Measurements from ENCODE around the gene BMERB1. TPM values are rescaled to one million over a fixed set of nuclear protein-coding genes. Genes with fewer than 3 reads are reported as not detected.

Gene BMERB1
- total and polyA plus RNA-seq, 9 of the 15 experiments (the other 6 are each of a cell fraction or from before 2014, with no cell fraction given): 0.29 to 2.9 (median 0.94) TPM

GRCh38 chr16:15602285-15603044 lies 168.1 kb downstream of the BMERB1 start:
- Histone ChIP-seq H3K4me3 (no peak overlapping the region), H3K4me1 (replicated peaks in 1 of 2; ENCODE audit: control insufficient read depth in 2 of 2, insufficient read depth in 2 of 2, low read length in 2 of 2) (peaks cover 0 to 4% of the 10 kb centered on the region in 2 experiments; a peak in 4 of 5 replicates), H3K27ac (ENCODE audit: extremely low read depth, low read depth, low read length) (no peak overlapping the region), H3K36me3 (ENCODE audit: control insufficient read depth, insufficient read depth, low read length) (peaks cover 67% of the 10 kb centered on the region), H4K20me1 (replicated peaks; ENCODE audit: control insufficient read depth, insufficient read depth, low read length) (no peaks in the 10 kb centered on the region), H3K27me3 (ENCODE audit: control insufficient read depth in 2 of 2, insufficient read depth in 2 of 2, low read length in 2 of 2) (no peaks in the 10 kb centered on the region), H3K9me3 (replicated peaks; ENCODE audit: control insufficient read depth, insufficient read depth, low read depth, low read length) (no peaks in the 10 kb centered on the region), H2AFZ (ENCODE audit: low read depth, low read length) (no peak overlapping the region), H3K9me1 (ENCODE audit: control insufficient read depth, insufficient read depth, low read length) (peaks cover under 1% of the 10 kb centered on the region), H3K4me2 (ENCODE audit: insufficient read depth, low read length) (no peak overlapping the region), H3K79me2 (ENCODE audit: control insufficient read depth, insufficient read depth, low read length) (no peaks in the 10 kb centered on the region), H3K9ac (ENCODE audit: insufficient read depth in 1 of 2, low read depth in 2 of 2, low read length in 2 of 2) (no peak overlapping the region)
- 72% methylated on average over 23 of the region's 23 CpGs for WGBS (ENCODE audit: insufficient coverage, low coverage, missing lambda C conversion rate)
- peak; percentile 46 for FAIRE-seq
- CTCF ChIA-PET (ENCODE audit: low intra/inter-chr PET ratio): no interaction called here
- peak in 1 of 4 experiments; percentile 21 for DNase-seq (ENCODE audit: extremely low read depth in 1 of 4, low spot score in 3 of 4)
- no TSS peak for BruUV-seq (replicated peaks)
- POLR2A ChIA-PET: interaction anchor here (1.1 kb wide), 1 partner anchor 41 kb away, joined by 3 read pairs; no protein-coding TSS in a partner anchor
- in situ Hi-C loops (cut with MboI): no loop called here
- no peak for ATAC-seq
- intact Hi-C loops (cut with micrococcal nuclease): no loop called here
- TF ChIP-seq BRD4 (IDR thresholded peaks at IDR 0.05) (no peak), RFX5 (IDR thresholded peaks at IDR 0.05; ENCODE audit: low read depth, low read length) (no peak), ZNF512 (tag; IDR thresholded peaks at IDR 0.05) (peak; percentile 50; the same call in 1 of the 2 replicates), POLR2AphosphoS5 (IDR thresholded peaks at IDR 0.05; ENCODE audit: control insufficient read depth, insufficient read depth, low read depth, low read length) (no peak), PTTG1 (tag; IDR thresholded peaks at IDR 0.05; ENCODE audit: low read depth) (no peak), HES1 (IDR thresholded peaks at IDR 0.05; ENCODE audit: low read depth) (no peak), NR2F6 (CRISPR knock-in tag; IDR thresholded peaks at IDR 0.05) (no peak), NFE2 (IDR thresholded peaks at IDR 0.05; ENCODE audit: low read depth) (peak; percentile 12; the same call in 1 of the 2 replicates), REST (IDR thresholded peaks at IDR 0.05; ENCODE audit: borderline replicate concordance) (no peak), REST (CRISPR knock-in tag; IDR thresholded peaks at IDR 0.05; ENCODE audit: low read depth) (no peak), ZNF140 (CRISPR knock-in tag; IDR thresholded peaks at IDR 0.05) (no peak), HDAC1 (IDR thresholded peaks at IDR 0.05) (peak in 1 of 2 experiments; percentile 82; a peak in 2 of 4 replicates)

Data from K562 (cell line).